Stimulated activated CD8-positive, alpha-beta memory T cell treated with anti-CD3 and anti-CD28 coated beads, Interleukin-7, amount 100 ng/mL, for 4 hours (primary cell): ENCODE measurements around the gene PEX5L.
"Not testable (repeated sequence)": the region's sequence is repeated elsewhere in the genome, so short reads cannot be mapped to it uniquely, and the experiment has no call there.

ENCODE experiments used
- DNase-seq, 2 donors: peaks; one replicate each; pipeline ENCODE4 v3.0.0-alpha.2; 2020; ENCODE audit warnings: low read depth in 2 of 2

PEX5L gene

GRCh38 chr3:180036671-180037455, at the start of gene PEX5L:
Gene PEX5L, minus strand, starts transcription at chr3:180036937. Its CDS starts 338 bp downstream, at chr3:180036599.
- no peak for DNase-seq

GRCh38 chr3:180085122-180085710, 48.5 kb upstream of the PEX5L start:
- no peak for DNase-seq

- DNase-seq: no peak
These were observed 46.0 kb upstream of the PEX5L start for GRCh38 chr3:180082699-180083098.

- DNase-seq: no peak
These were observed 41.9 kb upstream of the PEX5L start for GRCh38 chr3:180078592-180078991.

DNA sequence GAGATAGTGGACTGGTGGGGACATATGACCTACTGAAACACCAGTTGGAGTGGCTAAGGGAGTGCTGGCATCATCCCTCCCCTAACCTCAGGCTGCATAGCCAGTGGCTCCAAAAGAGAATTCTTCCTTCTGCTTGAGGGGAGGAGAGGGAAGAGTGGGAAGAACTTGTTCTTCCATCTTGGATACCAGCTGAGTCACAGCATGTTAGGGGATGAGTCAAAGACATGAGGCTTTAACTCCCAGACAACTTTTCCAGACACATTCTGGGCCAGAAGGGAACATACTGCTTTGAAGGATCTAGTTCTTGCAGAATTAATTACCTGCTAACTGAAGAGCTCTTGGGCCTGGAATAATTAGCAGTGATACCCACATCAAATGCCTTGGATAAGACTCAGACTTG, 36.8 kb upstream of the PEX5L start:
- DNase-seq: no peak

DNA sequence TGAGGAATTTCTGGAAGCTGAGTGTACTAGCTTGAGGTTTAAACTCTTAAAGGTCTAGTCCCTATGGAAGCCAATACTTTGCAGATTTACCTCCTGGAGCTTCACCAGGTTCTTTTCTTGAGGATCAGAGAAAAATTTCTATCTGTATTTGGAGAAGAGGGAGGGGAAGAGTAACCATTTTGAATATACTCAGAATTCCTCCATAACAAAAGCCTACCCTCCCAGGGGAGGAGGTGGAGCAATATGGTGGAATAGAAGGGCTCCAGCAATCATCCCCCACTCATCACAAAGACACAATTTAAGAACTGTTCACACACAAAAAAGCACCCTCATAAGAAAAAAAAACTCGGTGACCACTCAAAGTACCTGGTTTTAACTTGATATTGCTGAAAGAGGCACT, 36.0 kb upstream of the PEX5L start:
- DNase-seq: no peak

DNA sequence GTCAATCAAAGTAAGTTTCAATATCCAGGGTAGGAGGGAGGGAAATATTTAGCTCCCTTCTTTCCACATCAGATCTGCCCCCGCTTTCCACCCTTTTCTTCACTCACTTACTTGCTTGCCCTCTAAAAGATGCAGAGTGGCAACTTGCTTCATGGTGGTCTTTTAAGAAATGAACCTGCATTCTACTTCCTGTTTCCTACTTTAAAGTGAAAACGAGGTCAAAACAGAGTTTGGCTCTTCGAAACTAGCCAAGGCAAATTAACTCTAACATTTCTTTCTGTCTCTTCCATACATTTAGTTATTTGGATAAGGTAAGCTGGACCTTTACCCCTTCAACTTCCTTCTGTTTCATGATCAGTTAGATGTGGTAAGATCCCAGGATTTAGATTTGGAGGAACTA, 34.2 kb upstream of the PEX5L start:
- DNase-seq: no peak

- no peak for DNase-seq
These were observed 31.3 kb upstream of the PEX5L start for GRCh38 chr3:180068023-180068422.

DNA sequence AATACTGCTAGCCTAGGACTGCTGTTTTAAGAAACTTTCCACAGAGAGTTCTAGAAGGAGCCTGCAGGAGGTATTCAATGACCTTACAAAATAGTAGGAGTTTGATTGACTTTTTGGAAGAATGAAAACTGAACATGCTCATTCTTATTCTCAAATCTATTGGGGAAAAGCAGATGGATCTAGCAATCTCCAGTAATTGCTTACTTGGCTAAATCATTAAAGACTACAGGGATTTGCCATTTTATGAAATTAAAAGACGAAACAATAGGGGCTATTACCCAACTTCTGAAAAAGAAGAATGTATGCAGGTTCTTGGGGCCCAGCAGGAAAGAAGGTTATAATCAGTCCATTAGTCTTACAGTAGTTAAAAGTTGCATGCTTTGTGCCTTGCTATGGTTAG, 29.9 kb upstream of the PEX5L start:
- no peak for DNase-seq

DNA sequence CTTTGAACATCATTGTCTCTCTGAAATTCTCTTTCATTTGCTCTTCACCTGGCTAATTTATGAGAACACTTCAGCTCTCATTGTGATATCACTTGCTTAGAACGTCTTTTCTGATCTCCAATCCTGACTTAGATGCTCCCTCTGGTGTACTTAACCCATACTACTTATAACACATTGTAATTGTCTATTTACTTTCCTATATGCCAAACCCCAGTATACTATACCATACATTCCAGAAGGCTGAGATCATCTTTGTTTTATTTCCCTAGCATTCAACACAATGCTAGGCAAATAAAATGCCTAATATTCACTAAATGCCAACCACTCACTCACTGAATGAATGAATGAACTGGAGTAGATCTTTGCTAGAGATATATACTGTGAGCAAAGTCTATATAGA, 27.0 kb upstream of the PEX5L start:
- DNase-seq: no peak

GRCh38 chr3:180062771-180063170, 26.0 kb upstream of the PEX5L start:
- no peak for DNase-seq

DNA sequence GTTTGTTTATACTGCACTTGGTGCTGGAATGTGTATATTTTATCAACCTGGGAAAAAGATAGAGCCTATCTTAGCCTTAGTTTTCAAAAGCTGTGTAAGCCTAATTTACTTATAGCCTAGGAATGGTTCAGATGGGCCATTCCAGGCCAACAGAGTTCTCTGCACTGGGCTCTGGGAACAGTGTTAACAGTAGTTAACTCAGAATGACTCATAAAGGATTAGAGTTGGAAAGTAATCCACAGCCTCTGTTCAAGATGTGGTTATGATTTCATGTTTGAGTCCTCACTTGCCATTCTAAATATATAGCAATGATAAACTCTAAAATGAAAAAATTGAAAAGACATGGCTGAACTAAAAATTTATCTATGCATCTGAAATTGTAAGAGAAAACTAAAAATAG, 22.6 kb upstream of the PEX5L start:
- no peak for DNase-seq

DNA sequence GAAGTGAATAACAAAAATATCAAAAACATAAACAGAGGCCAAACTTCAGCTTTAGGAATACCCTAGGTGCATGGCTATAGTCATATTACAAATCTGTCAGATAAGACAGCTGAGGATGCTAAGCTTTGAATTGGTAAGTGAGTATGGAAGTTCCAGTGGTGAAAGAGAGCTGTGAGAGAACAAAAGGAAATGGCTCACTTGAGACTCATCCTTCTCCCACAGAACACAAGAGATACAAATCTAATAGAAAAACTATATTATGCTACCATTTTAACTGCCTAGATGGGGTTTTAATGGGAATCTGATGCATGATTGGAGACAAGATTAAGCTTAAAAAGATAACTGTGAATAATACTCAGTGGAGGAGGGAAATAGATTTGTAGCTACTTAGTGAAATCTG, 21.5 kb upstream of the PEX5L start:
- DNase-seq: no peak

- not testable (repeated sequence) for DNase-seq
These were observed 18.9 kb upstream of the PEX5L start for GRCh38 chr3:180055656-180056055.

GRCh38 chr3:180049391-180049790, 12.7 kb upstream of the PEX5L start:
- no peak for DNase-seq

DNA sequence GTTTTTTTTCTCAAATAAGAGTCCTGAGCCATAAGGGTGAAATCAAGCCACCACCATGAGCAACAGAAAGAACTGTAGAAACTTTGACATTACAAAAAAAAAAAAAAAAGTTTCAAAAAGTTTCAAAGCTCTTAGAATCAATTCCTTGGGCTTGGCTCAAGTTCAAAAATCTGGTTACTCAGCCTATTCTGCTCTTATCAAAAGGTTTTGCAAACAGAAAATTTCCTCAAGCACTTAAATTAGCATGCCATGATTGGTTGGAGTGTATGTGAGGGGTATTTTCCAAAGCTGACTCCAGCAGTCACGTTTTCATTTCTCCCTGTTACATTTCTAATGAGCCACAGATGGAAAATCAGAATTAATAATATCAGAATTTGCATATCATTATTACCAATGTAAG, 12.1 kb upstream of the PEX5L start:
- no peak for DNase-seq

DNA sequence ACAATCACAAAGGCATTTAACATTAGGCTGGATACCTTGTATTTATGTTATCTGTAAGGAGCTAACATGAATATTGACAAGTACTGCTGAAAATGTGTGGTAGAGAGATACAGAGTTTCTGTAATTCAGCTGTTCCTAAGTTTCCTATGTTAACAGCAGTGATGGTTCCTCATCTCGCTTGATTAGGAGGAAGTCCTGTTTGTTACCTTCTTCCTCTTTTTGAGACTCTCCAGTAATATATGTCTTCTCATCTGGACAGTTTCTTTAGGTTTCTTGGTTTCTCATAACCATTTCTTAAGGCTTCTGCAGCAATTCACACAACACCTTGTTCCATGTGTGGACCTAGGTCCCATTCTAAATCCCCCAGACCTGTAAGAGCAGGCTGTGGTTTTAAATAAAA, 11.4 kb upstream of the PEX5L start:
- no peak for DNase-seq

DNA sequence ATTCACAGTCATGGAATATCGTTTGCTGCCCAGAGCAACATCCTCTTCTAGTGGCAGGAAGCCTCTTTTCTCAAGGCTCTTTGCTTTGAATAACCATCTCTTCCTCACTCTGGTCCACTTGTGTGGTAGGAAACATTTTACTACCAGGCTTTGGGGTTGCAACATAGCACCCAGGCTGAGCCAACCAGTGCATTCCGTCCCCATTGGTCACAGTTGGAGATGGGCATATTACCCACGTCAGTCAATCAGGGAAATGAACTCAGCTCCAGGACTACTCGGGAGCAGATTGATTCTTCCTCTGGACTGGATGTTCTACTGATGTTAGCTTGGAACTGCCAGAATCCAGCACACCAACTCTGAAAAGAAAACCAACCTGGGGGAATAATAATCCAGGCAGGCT, 4.2 kb upstream of the PEX5L start:
- no peak for DNase-seq

- no peak for DNase-seq
These were observed 556 bp downstream of the PEX5L start for GRCh38 chr3:180036092-180036670.

DNA sequence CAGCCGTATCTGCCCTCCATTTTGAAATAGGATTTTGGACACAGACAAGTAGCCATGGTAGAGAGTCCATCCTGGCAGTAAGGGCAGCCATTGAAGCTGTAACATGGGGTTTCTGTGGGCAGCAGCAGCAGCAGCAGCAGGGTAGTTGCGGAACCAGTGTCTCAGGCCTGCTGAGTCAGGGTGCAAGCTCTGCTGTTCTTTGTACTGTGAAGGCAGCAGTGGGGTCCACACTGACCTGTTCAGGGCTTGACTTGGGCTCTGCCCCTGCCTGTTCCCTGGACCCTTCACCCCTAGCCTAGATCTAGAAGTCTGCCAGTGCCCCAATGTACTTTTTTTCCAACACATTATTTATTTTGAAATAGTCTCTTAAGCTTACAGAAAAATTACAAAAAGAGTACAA, 9.7 kb downstream of the PEX5L start:
- no peak for DNase-seq

- no peak for DNase-seq
These were observed 18.2 kb downstream of the PEX5L start for GRCh38 chr3:180018543-180018942.

DNA sequence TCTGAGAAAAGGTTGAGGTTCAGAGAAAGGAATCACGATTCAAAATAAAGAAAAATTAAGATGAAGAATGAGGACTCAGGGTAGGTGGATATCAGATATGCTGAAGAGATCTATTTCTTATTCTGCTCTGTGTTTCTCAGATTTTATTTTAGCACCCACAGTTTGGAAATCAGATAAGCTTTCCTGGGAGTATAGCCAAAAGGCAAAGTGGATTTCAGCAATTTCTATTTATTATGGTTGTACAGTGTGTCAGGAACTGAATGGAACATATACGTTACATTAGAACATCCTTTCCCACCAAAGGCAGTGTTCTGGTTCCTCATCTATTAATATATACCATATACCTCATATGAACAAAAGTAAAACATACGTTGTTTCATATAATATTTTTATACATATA, 18.9 kb downstream of the PEX5L start:
- no peak for DNase-seq

GRCh38 chr3:180011927-180012326, 24.8 kb downstream of the PEX5L start:
- no peak for DNase-seq
